Endothelial cell of umbilical vein (primary cell): Measurements from ENCODE around the gene PGLYRP4. TPM values are rescaled to one million over a fixed set of nuclear protein-coding genes. Genes with fewer than 3 reads are reported as not detected.

Experiments
- BruUV-seq: library from RNA; stranded (reverse); fragments of 400-500 nt; replicated peaks from 2 replicates; lab custom pipeline; 2021; lab: Mats Ljungman, UMichigan
- CTCF ChIA-PET: fragments of 300-600, 350-600 bp; sonication (Branson Sonifier 250); formaldehyde crosslinking; loops from one replicate; lab custom pipeline; 2021; ENCODE audit warnings: antibody characterized with exemption, inconsistent platforms; lab: Charles Lee
- POLR2A ChIA-PET: fragments of 300-600, 350-600 bp; sonication (Branson Sonifier 250); formaldehyde crosslinking; loops from one replicate; lab custom pipeline; 2021; ENCODE audit warnings: antibody characterized with exemption, inconsistent platforms; lab: Charles Lee
- DNase-seq: peaks from one replicate; pipeline ENCODE4 v3.0.0-alpha.2; 2011; ENCODE audit warnings: low read depth, low spot score
- FAIRE-seq: peaks from 2 replicates; lab custom pipeline; 2011; peaks lifted over from hg19 to GRCh38; lab: Jason Lieb, UNC
- H2AFZ ChIP-seq: 2 replicates; pipeline ENCODE4 v1.6.0; 2012; ENCODE audit warnings: low read depth, low read length, control low read depth, inconsistent platforms
- H3K27ac ChIP-seq: 2 replicates; pipeline ENCODE4 v1.5.1; 2011; ENCODE audit warnings: low read depth, mild to moderate bottlenecking, control low read depth, low read length, moderate library complexity; ENCODE audit not compliant: insufficient read depth
- H3K27me3 ChIP-seq, 2 experiments: 2 replicates each; pipeline versions ENCODE4 v1.6.0 to v1.6.1; 2011; ENCODE audit warnings: low read length in 2 of 2, mixed read lengths in 1 of 2; ENCODE audit not compliant: control insufficient read depth in 2 of 2, insufficient read depth in 2 of 2
- H3K36me3 ChIP-seq, 2 experiments: 2 replicates in 1 of 2; 3 replicates in 1 of 2; pipeline ENCODE4 v1.5.1; 2011; ENCODE audit warnings: low read length in 2 of 2, mild to moderate bottlenecking in 1 of 2, moderate library complexity in 1 of 2; ENCODE audit not compliant: control insufficient read depth in 2 of 2, insufficient read depth in 2 of 2; ENCODE audit errors: extremely low read depth in 1 of 2
- H3K4me1 ChIP-seq: 3 replicates; pipeline ENCODE4 v1.5.1; 2011; ENCODE audit warnings: mild to moderate bottlenecking, low read length; ENCODE audit not compliant: control insufficient read depth, insufficient read depth; ENCODE audit errors: extremely low read depth
- H3K4me2 ChIP-seq: 2 replicates; pipeline ENCODE4 v1.6.1; 2011; ENCODE audit warnings: low read length, control low read depth, mixed read lengths; ENCODE audit not compliant: insufficient read depth
- H3K4me3 ChIP-seq, 3 experiments: fragments of 200-600 bp in 1 of 3; sonication (generic), shearing (Covaris generic) in 1 of 3; replicated peaks in 1 of 3; 2 replicates each; pipeline ENCODE4 v1.5.1; 2011 to 2016; ENCODE audit warnings: control low read depth in 3 of 3, low read length in 3 of 3, mild to moderate bottlenecking in 2 of 3, inconsistent platforms in 1 of 3, low read depth in 1 of 3, moderate library complexity in 1 of 3; ENCODE audit not compliant: insufficient read depth in 1 of 3
- H3K79me2 ChIP-seq: 2 replicates; pipeline ENCODE4 v1.6.0; 2012; ENCODE audit warnings: low read length, inconsistent platforms; ENCODE audit not compliant: control insufficient read depth, insufficient read depth
- H3K9ac ChIP-seq: replicated peaks from 2 replicates; pipeline ENCODE3; 2011; ENCODE audit warnings: low read length, control low read depth; ENCODE audit not compliant: insufficient read depth; ENCODE audit errors: extremely low read depth
- H3K9me1 ChIP-seq: replicated peaks from 3 replicates; pipeline ENCODE4 v1.6.0; 2011; ENCODE audit warnings: mild to moderate bottlenecking, low read length; ENCODE audit not compliant: control insufficient read depth, insufficient read depth; ENCODE audit errors: extremely low read depth
- H3K9me3 ChIP-seq: replicated peaks from 2 replicates; pipeline ENCODE4 v1.5.1; 2012; ENCODE audit warnings: low read length, inconsistent platforms; ENCODE audit not compliant: control insufficient read depth, insufficient read depth
- H4K20me1 ChIP-seq: replicated peaks from 2 replicates; pipeline ENCODE3; 2011; ENCODE audit warnings: mild to moderate bottlenecking, low read length; ENCODE audit not compliant: control insufficient read depth, insufficient read depth; ENCODE audit errors: extremely low read depth
- EZH2 ChIP-seq: IDR thresholded peaks from 2 replicates; pipeline ENCODE4 v1.6.1; 2012; ENCODE audit warnings: borderline replicate concordance, low read depth, mild to moderate bottlenecking, moderate library complexity, low read length, inconsistent platforms; ENCODE audit not compliant: severe bottlenecking
- FOS ChIP-seq: IDR thresholded peaks from 2 replicates; pipeline ENCODE4 v1.6.1; 2011; ENCODE audit warnings: mild to moderate bottlenecking, low read length, moderate library complexity, borderline replicate concordance; ENCODE audit not compliant: insufficient read depth
- GATA2 ChIP-seq: IDR thresholded peaks from 2 replicates; pipeline ENCODE4 v1.7.0; 2011; ENCODE audit warnings: low read depth, mild to moderate bottlenecking, moderate library complexity, mixed read lengths, low read length; ENCODE audit not compliant: insufficient read length, insufficient read depth
- JUN ChIP-seq: IDR thresholded peaks from 2 replicates; pipeline ENCODE4 v1.6.1; 2011; ENCODE audit warnings: borderline replicate concordance, low read depth; ENCODE audit not compliant: insufficient read length, insufficient read depth
- MYC ChIP-seq: IDR thresholded peaks from one replicate; pipeline ENCODE4 v1.6.1; 2011; ENCODE audit warnings: mild to moderate bottlenecking, low read depth, low read length
- dilution Hi-C: fragments of 300-500 bp; cut with MboI; formaldehyde crosslinking; loops from one replicate; pipeline ENCODE4 v1.15.0; 2019; ENCODE audit warnings: low sequenced_read_pairs; ENCODE audit not compliant: extremely low pct_ligation_motif_present
- intact Hi-C: fragments of 100-400 bp; cut with micrococcal nuclease; formaldehyde crosslinking; loops from one replicate; pipeline ENCODE4 v1.10.0; 2022
- polyA plus RNA-seq, 4 experiments: library from polyadenylated mRNA; depleted of rRNA in 3 of 4; stranded (reverse) in 3 of 4; unstranded in 1 of 4; fragments of >200 nt; gene quantifications; 2 replicates each; pipeline versions ENCODE4 v1.2.1 to v1.2.3, GENCODE V29; 2011 to 2012; ENCODE audit warnings: missing spikeins in 1 of 4
- total RNA-seq: library from RNA; stranded (reverse); gene quantifications from 2 replicates; pipeline ENCODE4 v1.2.3, GENCODE V29; 2021
- TF ChIP-seq, protein P1 (sequence below), 2 donors: IDR thresholded peaks; 1 replicate in 1 of 2; 2 replicates in 1 of 2; pipeline ENCODE4 v1.5.1; 2011; ENCODE audit warnings: low read length in 2 of 2, mild to moderate bottlenecking in 2 of 2, moderate library complexity in 2 of 2, control low read depth in 1 of 2, inconsistent platforms in 1 of 2, low read depth in 1 of 2; ENCODE audit not compliant: insufficient read depth in 1 of 2; ENCODE audit errors: extremely low read depth in 1 of 2
- TF ChIP-seq, protein P2 (sequence below): IDR thresholded peaks from 2 replicates; pipeline ENCODE4 v1.6.1; 2011; ENCODE audit not compliant: insufficient read depth, insufficient read length

PGLYRP4 gene
- total and polyA plus RNA-seq, 2 donors (not counting 3 experiments of a cell fraction or from before 2014, with no cell fraction given): not detected

DNA sequence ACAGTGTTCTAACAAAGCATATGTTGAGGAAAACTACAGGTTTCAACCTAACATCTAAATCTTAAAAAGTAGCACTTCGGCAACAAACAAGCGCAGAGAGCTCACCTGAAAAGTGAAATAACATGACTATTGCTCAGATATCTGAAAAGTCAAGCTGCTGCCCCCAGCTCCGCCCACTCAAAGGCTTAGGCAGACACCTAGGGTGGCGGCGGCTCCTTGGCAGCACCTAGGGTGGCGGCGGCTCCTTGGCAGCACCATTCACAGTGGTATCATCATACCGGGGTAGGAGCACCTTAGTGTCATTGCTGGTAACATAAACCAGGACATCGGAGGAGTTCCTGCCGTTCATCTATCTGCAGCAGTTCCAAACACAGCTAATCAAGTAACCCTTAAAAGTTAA, 30.9 kb upstream of the PGLYRP4 start:
- no peak overlapping the region for H3K4me2 ChIP-seq
- FAIRE-seq: no peak
- no TSS peak for BruUV-seq

More for the DNA sequence above, 30.9 kb upstream of the PGLYRP4 start:
- no peaks in the 10 kb centered on the region for H3K9me1 ChIP-seq
- DNase-seq: no peak
- CTCF ChIA-PET: no interaction called here
- dilution Hi-C loops (no loop called here), intact Hi-C loops (no loop called here)
- no peaks in the 10 kb centered on the region for H3K36me3 ChIP-seq
- no peaks in the 10 kb centered on the region for H3K4me1 ChIP-seq
- no peak overlapping the region for H3K4me3 ChIP-seq
- H3K27me3 ChIP-seq: no peaks in the 10 kb centered on the region
- no peaks in the 10 kb centered on the region for H3K9me3 ChIP-seq
- no peaks in the 10 kb centered on the region for H3K79me2 ChIP-seq
- POLR2A ChIA-PET: no interaction called here
- no peak overlapping the region for H2AFZ ChIP-seq
- H3K27ac ChIP-seq: no peak overlapping the region
- no peak overlapping the region for H3K9ac ChIP-seq
- no peaks in the 10 kb centered on the region for H4K20me1 ChIP-seq
- TF ChIP-seq JUN: no peak
- no peak for TF ChIP-seq EZH2
- TF ChIP-seq FOS: no peak
- TF ChIP-seq, protein P1, sequence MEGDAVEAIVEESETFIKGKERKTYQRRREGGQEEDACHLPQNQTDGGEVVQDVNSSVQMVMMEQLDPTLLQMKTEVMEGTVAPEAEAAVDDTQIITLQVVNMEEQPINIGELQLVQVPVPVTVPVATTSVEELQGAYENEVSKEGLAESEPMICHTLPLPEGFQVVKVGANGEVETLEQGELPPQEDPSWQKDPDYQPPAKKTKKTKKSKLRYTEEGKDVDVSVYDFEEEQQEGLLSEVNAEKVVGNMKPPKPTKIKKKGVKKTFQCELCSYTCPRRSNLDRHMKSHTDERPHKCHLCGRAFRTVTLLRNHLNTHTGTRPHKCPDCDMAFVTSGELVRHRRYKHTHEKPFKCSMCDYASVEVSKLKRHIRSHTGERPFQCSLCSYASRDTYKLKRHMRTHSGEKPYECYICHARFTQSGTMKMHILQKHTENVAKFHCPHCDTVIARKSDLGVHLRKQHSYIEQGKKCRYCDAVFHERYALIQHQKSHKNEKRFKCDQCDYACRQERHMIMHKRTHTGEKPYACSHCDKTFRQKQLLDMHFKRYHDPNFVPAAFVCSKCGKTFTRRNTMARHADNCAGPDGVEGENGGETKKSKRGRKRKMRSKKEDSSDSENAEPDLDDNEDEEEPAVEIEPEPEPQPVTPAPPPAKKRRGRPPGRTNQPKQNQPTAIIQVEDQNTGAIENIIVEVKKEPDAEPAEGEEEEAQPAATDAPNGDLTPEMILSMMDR (IDR thresholded peaks at IDR 0.05; ENCODE audit: extremely low read depth in 1 of 2, insufficient read depth in 1 of 2, low read depth in 1 of 2, low read length in 2 of 2): no peak
- TF ChIP-seq GATA2: no peak
- TF ChIP-seq MYC: no peak
- TF ChIP-seq, protein P2, sequence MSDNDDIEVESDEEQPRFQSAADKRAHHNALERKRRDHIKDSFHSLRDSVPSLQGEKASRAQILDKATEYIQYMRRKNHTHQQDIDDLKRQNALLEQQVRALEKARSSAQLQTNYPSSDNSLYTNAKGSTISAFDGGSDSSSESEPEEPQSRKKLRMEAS: no peak
